NCI-H748 (cell line): ENCODE results near the gene NOL4L.
"Not testable (repeated sequence)": the region's sequence is repeated elsewhere in the genome, so short reads cannot be mapped to it uniquely, and the experiment has no call there.

Source experiments
- DNase-seq: peaks from one replicate; lab custom pipeline; 2025; ENCODE audit not compliant: unreplicated experiment; lab: John Stamatoyannopoulos, UW

NOL4L gene

GRCh38 chr20:32512047-32512385 lies 73.1 kb downstream of the NOL4L start:
- no peak for DNase-seq

GRCh38 chr20:32511358-32512046 lies 73.6 kb downstream of the NOL4L start:
- no peak for DNase-seq

- DNase-seq: no peak
These were observed 74.4 kb downstream of the NOL4L start for GRCh38 chr20:32510601-32511357.

- no peak for DNase-seq
These were observed 75.0 kb downstream of the NOL4L start for GRCh38 chr20:32510120-32510600.

- DNase-seq: no peak
These were observed 75.5 kb downstream of the NOL4L start for GRCh38 chr20:32509639-32510066.

GRCh38 chr20:32508775-32509119 lies 76.4 kb downstream of the NOL4L start:
- no peak for DNase-seq

- no peak for DNase-seq
These were observed 76.9 kb downstream of the NOL4L start for GRCh38 chr20:32507998-32508774.

- peak; percentile 42 for DNase-seq
These were observed 78.4 kb downstream of the NOL4L start for GRCh38 chr20:32506721-32507120.

GRCh38 chr20:32505723-32506473 lies 79.2 kb downstream of the NOL4L start:
- DNase-seq: no peak

- no peak for DNase-seq
These were observed 83.4 kb downstream of the NOL4L start for GRCh38 chr20:32501709-32502108.

GRCh38 chr20:32497589-32498224 lies 87.4 kb downstream of the NOL4L start:
- no peak for DNase-seq

GRCh38 chr20:32496811-32497533 lies 88.2 kb downstream of the NOL4L start:
- DNase-seq: peak; percentile 81

GRCh38 chr20:32495949-32496348 lies 89.2 kb downstream of the NOL4L start:
- no peak for DNase-seq

- no peak for DNase-seq
These were observed 89.9 kb downstream of the NOL4L start for GRCh38 chr20:32495217-32495565.

GRCh38 chr20:32494483-32495216 lies 90.5 kb downstream of the NOL4L start:
- no peak for DNase-seq

GRCh38 chr20:32493356-32493755 lies 91.8 kb downstream of the NOL4L start:
- DNase-seq: no peak

- not testable (repeated sequence) for DNase-seq
These were observed 93.4 kb downstream of the NOL4L start for GRCh38 chr20:32491764-32492151.

GRCh38 chr20:32490942-32491763 lies 94.0 kb downstream of the NOL4L start:
- no peak for DNase-seq
